ENCODE data around the gene NEFH.

NEFH gene

DNA sequence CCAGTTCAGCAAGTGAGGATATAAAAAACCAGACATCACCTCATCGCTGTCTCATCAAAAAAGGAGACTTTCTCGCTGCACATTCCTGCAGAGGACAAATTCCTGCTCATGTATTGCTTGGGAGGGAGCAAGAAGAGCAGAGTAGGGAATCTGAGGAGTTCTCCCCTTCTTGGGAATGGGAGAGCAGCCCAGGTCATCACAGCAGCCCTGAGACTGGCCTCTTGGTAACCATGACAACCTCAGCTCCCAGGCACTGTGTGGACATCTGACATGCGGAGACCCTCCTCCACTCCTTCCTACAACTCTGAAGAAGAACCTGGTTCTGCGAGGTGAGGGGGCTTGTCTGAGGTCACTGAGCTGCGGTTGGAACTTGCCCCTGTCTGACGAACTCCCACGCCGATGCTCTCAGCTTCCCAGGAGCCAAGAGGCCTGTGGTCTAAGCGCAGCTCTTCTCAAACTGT, 23.8 kb upstream of the NEFH start:
- H3K18ac ChIP-seq (ENCODE audit: low read length): peak overlapping the region; percentile 63
- WGBS, 2 donors (ENCODE audit: extremely low coverage in 2 of 2, insufficient read length in 2 of 2, insufficient replicate concordance in 1 of 2): no CpG with 5 or more reads among the region's 9 CpGs
- H2AK5ac ChIP-seq (ENCODE audit: low read depth, low read length): no peak overlapping the region
- no peak overlapping the region for H3K9ac ChIP-seq (ENCODE audit: low read depth, low read length, poor library complexity)
- DNase-seq (ENCODE audit: low spot score): no peak
- peak overlapping the region; percentile 17 for H2AFZ ChIP-seq (ENCODE audit: low read length)
- peaks cover 0 to 4% (median 0%) of the 10 kb centered on the region in 3 experiments for H3K27me3 ChIP-seq (ENCODE audit: control insufficient read depth in 3 of 3, insufficient read depth in 3 of 3, low read depth in 1 of 3, low read length in 3 of 3)
- no peak overlapping the region for H3K4ac ChIP-seq (ENCODE audit: low read length)
- H3K27ac ChIP-seq (replicated peaks; ENCODE audit: low read length): peak overlapping the region; percentile 65
- H2BK5ac ChIP-seq (ENCODE audit: low read length): peak overlapping the region; percentile 19
- no peaks in the 10 kb centered on the region for H3K79me1 ChIP-seq (ENCODE audit: low read depth, low read length)
- H2BK15ac ChIP-seq (ENCODE audit: low read length): no peak overlapping the region
- no peak overlapping the region for H2BK12ac ChIP-seq (ENCODE audit: low read length)
- H3K4me2 ChIP-seq (ENCODE audit: insufficient read depth, low read length, poor library complexity, severe bottlenecking): peak overlapping the region; percentile 45
- no peak overlapping the region for H4K8ac ChIP-seq (ENCODE audit: low read depth, low read length)
- H3K14ac ChIP-seq (ENCODE audit: low read length): no peak overlapping the region
- H2BK120ac ChIP-seq (ENCODE audit: low read depth, low read length): no peak overlapping the region
- no peak overlapping the region for H3K23ac ChIP-seq (ENCODE audit: low read depth, low read length, poor library complexity)
- H4K91ac ChIP-seq (ENCODE audit: low read depth, low read length, poor library complexity): no peak overlapping the region
- no peak overlapping the region for H3K4me3 ChIP-seq (ENCODE audit: low read length in 2 of 2)
- H3K36me3 ChIP-seq (replicated peaks in 1 of 2; ENCODE audit: control insufficient read depth in 2 of 2, insufficient read depth in 2 of 2, low read length in 2 of 2): no peaks in the 10 kb centered on the region
- H3K9me3 ChIP-seq (replicated peaks in 1 of 2; ENCODE audit: control insufficient read depth in 2 of 2, insufficient read depth in 1 of 2, low read depth in 1 of 2, low read length in 2 of 2): no peaks in the 10 kb centered on the region
- H3K4me1 ChIP-seq (ENCODE audit: control insufficient read depth in 2 of 2, insufficient read depth in 1 of 2, low read depth in 1 of 2, low read length in 2 of 2): peaks cover 9 to 16% of the 10 kb centered on the region in 2 donors

DNA sequence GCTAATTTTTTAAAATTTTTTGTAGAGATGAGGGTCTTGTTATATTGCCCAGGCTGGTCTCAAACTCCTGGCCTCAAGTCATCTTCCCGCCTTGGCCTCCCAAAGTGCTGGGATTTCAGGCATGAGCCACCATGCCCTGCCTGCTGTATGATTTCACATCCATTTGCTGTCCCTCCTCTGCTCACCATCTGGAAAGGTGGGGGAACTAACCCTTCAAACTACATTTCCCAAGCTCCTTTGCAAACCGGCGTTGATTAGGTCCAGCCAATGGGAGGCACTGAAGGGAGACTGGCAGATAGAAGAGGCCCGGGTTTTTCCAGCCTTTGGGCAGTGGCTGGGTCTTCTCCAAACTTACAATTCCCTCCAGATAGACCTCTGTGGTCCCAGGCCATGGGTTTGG, 22.3 kb upstream of the NEFH start:
- no peak overlapping the region for H3K27ac ChIP-seq (replicated peaks; ENCODE audit: low read length)
- H3K4me2 ChIP-seq (ENCODE audit: insufficient read depth, low read length, poor library complexity, severe bottlenecking): no peak overlapping the region
- peaks cover 9 to 16% of the 10 kb centered on the region in 2 donors for H3K4me1 ChIP-seq (ENCODE audit: control insufficient read depth in 2 of 2, insufficient read depth in 1 of 2, low read depth in 1 of 2, low read length in 2 of 2)
- H3K14ac ChIP-seq (ENCODE audit: low read length): no peak overlapping the region
- H3K9me3 ChIP-seq (replicated peaks in 1 of 2; ENCODE audit: control insufficient read depth in 2 of 2, insufficient read depth in 1 of 2, low read depth in 1 of 2, low read length in 2 of 2): no peaks in the 10 kb centered on the region
- H3K4ac ChIP-seq (ENCODE audit: low read length): no peak overlapping the region
- no peak overlapping the region for H4K8ac ChIP-seq (ENCODE audit: low read depth, low read length)
- no peak overlapping the region for H3K4me3 ChIP-seq (ENCODE audit: low read length in 2 of 2)
- H2BK120ac ChIP-seq (ENCODE audit: low read depth, low read length): no peak overlapping the region
- H3K36me3 ChIP-seq (replicated peaks in 1 of 2; ENCODE audit: control insufficient read depth in 2 of 2, insufficient read depth in 2 of 2, low read length in 2 of 2): no peaks in the 10 kb centered on the region
- H2AFZ ChIP-seq (ENCODE audit: low read length): peak overlapping the region; percentile 82
- peak; percentile 62 for DNase-seq (ENCODE audit: low spot score)
- no peak overlapping the region for H2BK5ac ChIP-seq (ENCODE audit: low read length)
- no peak overlapping the region for H3K18ac ChIP-seq (ENCODE audit: low read length)
- peaks cover 0 to 4% (median 0%) of the 10 kb centered on the region in 3 experiments for H3K27me3 ChIP-seq (ENCODE audit: control insufficient read depth in 3 of 3, insufficient read depth in 3 of 3, low read depth in 1 of 3, low read length in 3 of 3)
- H3K23ac ChIP-seq (ENCODE audit: low read depth, low read length, poor library complexity): no peak overlapping the region
- H3K79me1 ChIP-seq (ENCODE audit: low read depth, low read length): peaks cover 1% of the 10 kb centered on the region
- peak overlapping the region; percentile 93 for H2BK15ac ChIP-seq (ENCODE audit: low read length)
- no peak overlapping the region for H3K9ac ChIP-seq (ENCODE audit: low read depth, low read length, poor library complexity)
- no peak overlapping the region for H2AK5ac ChIP-seq (ENCODE audit: low read depth, low read length)
- no peak overlapping the region for H2BK12ac ChIP-seq (ENCODE audit: low read length)
- H4K91ac ChIP-seq (ENCODE audit: low read depth, low read length, poor library complexity): no peak overlapping the region
- WGBS, 2 donors (ENCODE audit: extremely low coverage in 2 of 2, insufficient read length in 2 of 2, insufficient replicate concordance in 1 of 2): no CpG with 5 or more reads among the region's 4 CpGs

GRCh38 chr22:29458551-29458950, 21.5 kb upstream of the NEFH start:
- H3K79me1 ChIP-seq (ENCODE audit: low read depth, low read length): peaks cover 1% of the 10 kb centered on the region
- no peak overlapping the region for H4K8ac ChIP-seq (ENCODE audit: low read depth, low read length)
- H2BK12ac ChIP-seq (ENCODE audit: low read length): no peak overlapping the region
- no peak overlapping the region for H3K18ac ChIP-seq (ENCODE audit: low read length)
- no peak overlapping the region for H2AK5ac ChIP-seq (ENCODE audit: low read depth, low read length)
- no peak overlapping the region for H3K4ac ChIP-seq (ENCODE audit: low read length)
- H3K9me3 ChIP-seq (replicated peaks in 1 of 2; ENCODE audit: control insufficient read depth in 2 of 2, insufficient read depth in 1 of 2, low read depth in 1 of 2, low read length in 2 of 2): no peaks in the 10 kb centered on the region
- H3K23ac ChIP-seq (ENCODE audit: low read depth, low read length, poor library complexity): no peak overlapping the region
- no peak overlapping the region for H3K4me2 ChIP-seq (ENCODE audit: insufficient read depth, low read length, poor library complexity, severe bottlenecking)
- H2AFZ ChIP-seq (ENCODE audit: low read length): no peak overlapping the region
- H3K27me3 ChIP-seq (ENCODE audit: control insufficient read depth in 3 of 3, insufficient read depth in 3 of 3, low read depth in 1 of 3, low read length in 3 of 3): peaks cover 0 to 4% (median 0%) of the 10 kb centered on the region in 3 experiments
- H4K91ac ChIP-seq (ENCODE audit: low read depth, low read length, poor library complexity): no peak overlapping the region
- H2BK15ac ChIP-seq (ENCODE audit: low read length): no peak overlapping the region
- no peak overlapping the region for H3K14ac ChIP-seq (ENCODE audit: low read length)
- no peak for DNase-seq (ENCODE audit: low spot score)
- no peak overlapping the region for H3K9ac ChIP-seq (ENCODE audit: low read depth, low read length, poor library complexity)
- H2BK120ac ChIP-seq (ENCODE audit: low read depth, low read length): no peak overlapping the region
- H2BK5ac ChIP-seq (ENCODE audit: low read length): no peak overlapping the region
- H3K27ac ChIP-seq (replicated peaks; ENCODE audit: low read length): no peak overlapping the region
- H3K4me3 ChIP-seq (ENCODE audit: low read length in 2 of 2): no peak overlapping the region
- H3K36me3 ChIP-seq (replicated peaks in 1 of 2; ENCODE audit: control insufficient read depth in 2 of 2, insufficient read depth in 2 of 2, low read length in 2 of 2): no peaks in the 10 kb centered on the region
- H3K4me1 ChIP-seq (ENCODE audit: control insufficient read depth in 2 of 2, insufficient read depth in 1 of 2, low read depth in 1 of 2, low read length in 2 of 2): peaks cover 9 to 16% of the 10 kb centered on the region in 2 donors

GRCh38 chr22:29459773-29460172, 20.2 kb upstream of the NEFH start:
- Histone ChIP-seq H4K91ac (ENCODE audit: low read depth, low read length, poor library complexity) (peak overlapping the region; percentile 88), H3K9ac (ENCODE audit: low read depth, low read length, poor library complexity) (peak overlapping the region; percentile 78), H3K27me3 (ENCODE audit: control insufficient read depth in 3 of 3, insufficient read depth in 3 of 3, low read depth in 1 of 3, low read length in 3 of 3) (no peaks in the 10 kb centered on the region), H2AFZ (ENCODE audit: low read length) (peak overlapping the region; percentile 52), H3K14ac (ENCODE audit: low read length) (no peak overlapping the region), H3K4me1 (ENCODE audit: control insufficient read depth in 2 of 2, insufficient read depth in 1 of 2, low read depth in 1 of 2, low read length in 2 of 2) (peaks cover 9 to 16% of the 10 kb centered on the region in 2 donors), H3K23ac (ENCODE audit: low read depth, low read length, poor library complexity) (no peak overlapping the region), H3K18ac (ENCODE audit: low read length) (peak overlapping the region; percentile 90), H2BK120ac (ENCODE audit: low read depth, low read length) (no peak overlapping the region), H2AK5ac (ENCODE audit: low read depth, low read length) (no peak overlapping the region), H3K9me3 (replicated peaks in 1 of 2; ENCODE audit: control insufficient read depth in 2 of 2, insufficient read depth in 1 of 2, low read depth in 1 of 2, low read length in 2 of 2) (no peaks in the 10 kb centered on the region), H2BK12ac (ENCODE audit: low read length) (no peak overlapping the region), H3K36me3 (replicated peaks in 1 of 2; ENCODE audit: control insufficient read depth in 2 of 2, insufficient read depth in 2 of 2, low read length in 2 of 2) (no peaks in the 10 kb centered on the region), H2BK15ac (ENCODE audit: low read length) (peak overlapping the region; percentile 6), H3K4ac (ENCODE audit: low read length) (no peak overlapping the region), H2BK5ac (ENCODE audit: low read length) (no peak overlapping the region), H3K79me1 (ENCODE audit: low read depth, low read length) (peaks cover 1% of the 10 kb centered on the region), H3K4me2 (ENCODE audit: insufficient read depth, low read length, poor library complexity, severe bottlenecking) (no peak overlapping the region), H4K8ac (ENCODE audit: low read depth, low read length) (no peak overlapping the region), H3K27ac (replicated peaks; ENCODE audit: low read length) (peak overlapping the region; percentile 23), H3K4me3 (ENCODE audit: low read length in 2 of 2) (no peak overlapping the region)
- DNase-seq (ENCODE audit: low spot score): no peak
- no CpG with 5 or more reads among the region's 9 CpGs for WGBS, 2 donors (ENCODE audit: extremely low coverage in 2 of 2, insufficient read length in 2 of 2, insufficient replicate concordance in 1 of 2)
